Thyroid gland (tissue), 4 donors: ENCODE results near the gene ZNRF1. TPM values are rescaled to one million over a fixed set of nuclear protein-coding genes. Genes with fewer than 3 reads are reported as not detected.

Experiments used
- DNase-seq, 2 donors: peaks; one replicate each; pipeline ENCODE4 v3.0.0-alpha.2; 2019
- H3K27ac ChIP-seq, 3 donors: fragments of 200-600 bp; sonication (generic); 1 replicate in 2 of 3; 2 replicates in 1 of 3; pipeline ENCODE4 v1.5.1; 2016 to 2019; ENCODE audit warnings: mild to moderate bottlenecking in 1 of 3, moderate library complexity in 1 of 3
- H3K27me3 ChIP-seq: fragments of 200-600 bp; sonication (generic); one replicate; pipeline ENCODE4 v1.5.1; 2019
- H3K36me3 ChIP-seq, 2 donors: fragments of 200-600 bp; sonication (generic); one replicate each; pipeline ENCODE4 v1.5.1; 2016 to 2019
- H3K4me1 ChIP-seq, 2 donors: fragments of 200-600 bp; sonication (generic); one replicate each; pipeline ENCODE4 v1.5.1; 2017 to 2019
- H3K4me3 ChIP-seq, 3 donors: fragments of 200-600 bp; sonication (generic); replicated peaks in 1 of 3; 1 replicate in 2 of 3; 2 replicates in 1 of 3; pipeline ENCODE4 v1.5.1; 2016; ENCODE audit warnings: mild to moderate bottlenecking in 1 of 3
- H3K9me3 ChIP-seq: fragments of 200-600 bp; sonication (generic); one replicate; pipeline ENCODE4 v1.5.1; 2017
- CTCF ChIP-seq, 6 experiments: fragments of 200-600 bp in 3 of 6; fragments of 450-650 bp in 3 of 6; sonication (generic) in 3 of 6; IDR thresholded peaks; one replicate each; pipeline ENCODE4 v1.5.1; 2016 to 2019; ENCODE audit warnings: antibody characterized with exemption in 6 of 6, mild to moderate bottlenecking in 2 of 6, inconsistent platforms in 1 of 6, moderate library complexity in 1 of 6
- POLR2A ChIP-seq, 2 donors: fragments of 450-650 bp; IDR thresholded peaks; one replicate each; pipeline ENCODE4 v1.6.1; 2017; ENCODE audit warnings: antibody characterized with exemption in 2 of 2, mild to moderate bottlenecking in 2 of 2, moderate library complexity in 1 of 2
- WGBS, 2 donors: methylation state at CpG; one replicate each; pipeline ENCODE4 v1.1.5; 2017; 5-methylcytosine and 5-hydroxymethylcytosine counted together
- intact Hi-C: fragments of 100-400 bp; cut with DNase I; formaldehyde crosslinking; loops from one replicate; pipeline ENCODE4 v1.15.1; 2023
- total RNA-seq, 4 donors: library from RNA; depleted of rRNA; stranded (reverse); fragments of >200 nt; gene quantifications; one replicate each; pipeline ENCODE4 v1.2.3, GENCODE V29; 2016

ZNRF1 gene
- total RNA-seq, 4 donors from 2014 or later, result 47.4 to 94.5 (median 57.4) TPM

- 59 to 63% methylated on average over 15 of the region's 15 CpGs for WGBS, 2 donors
- intact Hi-C loops, result no loop called here
- peaks cover 73 to 87% of the 10 kb centered on the region in 2 donors for H3K4me1 ChIP-seq
- H3K27ac ChIP-seq, result peak overlapping the region; percentile 60 to 85 (median 81)
- no peak overlapping the region for H3K4me3 ChIP-seq
- H3K27me3 ChIP-seq, result no peaks in the 10 kb centered on the region
- DNase-seq, result peak in 1 of 2 donors; percentile 16
- TF ChIP-seq CTCF (IDR thresholded peaks at IDR 0.05), result no peak
- no peak for TF ChIP-seq POLR2A (IDR thresholded peaks at IDR 0.05)
- no peaks in the 10 kb centered on the region for H3K9me3 ChIP-seq
- H3K36me3 ChIP-seq, result no peaks in the 10 kb centered on the region
Observed at GRCh38 chr16:75064403-75065148, 65.8 kb downstream of the ZNRF1 start.

DNA sequence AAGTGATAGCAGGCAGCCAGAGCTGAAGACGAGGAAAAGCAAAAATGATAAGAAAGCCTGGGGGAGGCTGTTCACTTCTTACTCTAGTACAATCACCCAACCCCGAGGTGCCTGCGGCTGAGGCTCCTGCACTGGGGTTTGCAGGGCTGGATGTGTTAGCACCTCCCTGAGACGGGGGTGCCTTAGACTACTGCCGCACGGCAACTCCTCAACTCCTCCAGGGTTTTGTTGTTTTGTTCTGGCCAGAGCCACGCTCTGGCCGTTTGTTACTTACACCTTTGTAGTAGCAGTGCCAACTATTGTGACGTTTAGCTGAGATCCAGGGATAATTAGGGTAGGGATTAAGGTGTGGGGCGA lies 66.3 kb downstream of the ZNRF1 start:
- H3K27me3 ChIP-seq, result no peaks in the 10 kb centered on the region
- intact Hi-C loops, result no loop called here
- peak; percentile 47 to 52 for DNase-seq
- no peaks in the 10 kb centered on the region for H3K36me3 ChIP-seq
- peaks cover 73 to 86% of the 10 kb centered on the region in 2 donors for H3K4me1 ChIP-seq
- TF ChIP-seq POLR2A (IDR thresholded peaks at IDR 0.05) (no peak), CTCF (IDR thresholded peaks at IDR 0.05) (no peak)
- H3K27ac ChIP-seq, result peak overlapping the region; percentile 60 to 85 (median 81)
- H3K9me3 ChIP-seq, result no peaks in the 10 kb centered on the region
- WGBS, 2 donors, result 30 to 49% methylated on average over 10 of the region's 10 CpGs
- no peak overlapping the region for H3K4me3 ChIP-seq

DNA sequence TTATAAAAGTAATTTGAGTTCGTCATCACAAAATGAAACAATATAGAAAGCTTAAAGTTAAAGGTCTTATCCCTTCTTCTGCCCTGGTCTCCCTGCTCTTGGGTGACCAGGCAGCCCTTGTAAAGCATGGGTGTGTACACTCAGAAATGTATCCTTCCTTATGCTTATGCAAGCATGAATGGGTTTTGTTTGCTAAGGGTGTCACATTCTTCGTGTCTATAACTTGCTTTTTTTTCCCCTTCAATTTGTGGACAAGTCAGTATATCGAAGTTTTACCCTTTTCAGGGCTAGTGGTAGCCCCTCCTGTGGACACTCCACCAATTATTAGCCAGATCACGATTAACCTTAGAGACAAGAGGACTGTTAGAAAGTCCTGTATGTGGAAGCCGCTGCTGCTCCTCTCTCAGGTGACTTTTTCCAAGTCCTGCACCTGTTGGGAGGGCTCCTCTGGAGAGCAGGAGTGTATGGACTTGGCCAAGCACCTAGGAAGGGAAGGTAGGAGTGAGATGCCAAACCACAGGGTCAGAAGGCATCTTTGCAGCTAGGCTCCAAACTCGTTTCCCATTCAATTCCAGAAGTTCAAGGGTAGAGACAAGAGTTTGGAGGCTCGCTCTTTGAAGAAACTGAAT lies 66.8 kb downstream of the ZNRF1 start:
- 50 to 52% methylated on average over 7 of the region's 7 CpGs for WGBS, 2 donors

GRCh38 chr16:75066861-75067447 lies 68.1 kb downstream of the ZNRF1 start:
- Histone ChIP-seq H3K4me3 (no peak overlapping the region), H3K27ac (peak overlapping the region in 2 of 3 donors; percentile 81 to 85), H3K27me3 (no peaks in the 10 kb centered on the region), H3K4me1 (peaks cover 62 to 74% of the 10 kb centered on the region in 2 donors), H3K9me3 (no peaks in the 10 kb centered on the region), H3K36me3 (no peaks in the 10 kb centered on the region)
- WGBS, 2 donors, result 69 to 70% methylated on average over 6 of the region's 6 CpGs
- intact Hi-C loops, result no loop called here
- peak; percentile 45 to 58 for DNase-seq
- TF ChIP-seq CTCF (IDR thresholded peaks at IDR 0.05), result no peak
- no peak for TF ChIP-seq POLR2A (IDR thresholded peaks at IDR 0.05)

More for the DNA sequence above, 66.8 kb downstream of the ZNRF1 start:
- Histone ChIP-seq H3K4me1 (peaks cover 72 to 85% of the 10 kb centered on the region in 2 donors), H3K36me3 (no peaks in the 10 kb centered on the region), H3K27me3 (no peaks in the 10 kb centered on the region), H3K9me3 (no peaks in the 10 kb centered on the region), H3K4me3 (no peak overlapping the region), H3K27ac (peak overlapping the region; percentile 60 to 85 (median 81))
- TF ChIP-seq CTCF (IDR thresholded peaks at IDR 0.05) (no peak), POLR2A (IDR thresholded peaks at IDR 0.05) (no peak)
- DNase-seq, result peak; percentile 46 to 48
- intact Hi-C loops, result no loop called here
